Sigmoid colon (tissue), 7 donors: ENCODE data around the gene TBXT. TPM values are rescaled to one million over a fixed set of nuclear protein-coding genes. Genes with fewer than 3 reads are reported as not detected.

Experiments used
- DNase-seq: peaks from one replicate; pipeline ENCODE4 v3.0.0-alpha.2; 2019
- H3K27ac ChIP-seq, 4 donors: fragments of 200-600 bp; sonication (generic); one replicate each; pipeline ENCODE4 v1.5.1; 2016 to 2019; ENCODE audit warnings: mild to moderate bottlenecking in 1 of 4
- H3K27me3 ChIP-seq, 3 donors: fragments of 200-600 bp; sonication (generic); one replicate each; pipeline ENCODE4 v1.5.1; 2019; ENCODE audit warnings: mild to moderate bottlenecking in 1 of 3
- H3K36me3 ChIP-seq, 4 donors: fragments of 200-600 bp; sonication (generic); one replicate each; pipeline ENCODE4 v1.5.1; 2016 to 2019
- H3K4me1 ChIP-seq, 4 donors: fragments of 200-600 bp; sonication (generic); one replicate each; pipeline ENCODE4 v1.5.1; 2017 to 2019
- H3K4me3 ChIP-seq, 4 donors: fragments of 200-600 bp; sonication (generic); one replicate each; pipeline ENCODE4 v1.5.1; 2017 to 2019; ENCODE audit warnings: mild to moderate bottlenecking in 2 of 4, moderate library complexity in 1 of 4
- H3K9me3 ChIP-seq, 4 donors: fragments of 200-600 bp in 3 of 4; sonication (generic) in 3 of 4; one replicate each; pipeline versions ENCODE4 v1.5.1 to v1.6.1; 2013 to 2019
- EP300 ChIP-seq, 4 donors: sonication (generic); formaldehyde crosslinking; IDR thresholded peaks; one replicate each; pipeline ENCODE4 v1.6.1; 2017; ENCODE audit warnings: antibody characterized with exemption in 4 of 4
- POLR2A ChIP-seq, 2 donors: fragments of 450-650 bp; IDR thresholded peaks; one replicate each; pipeline ENCODE4 v1.6.1; 2016; ENCODE audit warnings: antibody characterized with exemption in 2 of 2, mild to moderate bottlenecking in 2 of 2, moderate library complexity in 2 of 2
- POLR2AphosphoS5 ChIP-seq, 4 donors: sonication (generic); formaldehyde crosslinking; IDR thresholded peaks; one replicate each; pipeline ENCODE4 v1.6.1; 2017; ENCODE audit warnings: antibody characterized with exemption in 4 of 4
- WGBS, 2 donors: extraction: QIAGEN DNeasy Blood & Tissue Kit; methylation state at CpG; one replicate each; pipeline ENCODE4 v1.1.7; 2013; 5-methylcytosine and 5-hydroxymethylcytosine counted together
- intact Hi-C: fragments of 100-400 bp; cut with DNase I; formaldehyde crosslinking; loops from one replicate; pipeline ENCODE4 v1.15.1; 2023
- polyA plus RNA-seq, 3 donors: library from polyadenylated mRNA; stranded (reverse); fragments of 200-250 nt; gene quantifications; one replicate each; pipeline ENCODE4 v1.2.3, GENCODE V29; 2013
- total RNA-seq, 4 donors: library from RNA; depleted of rRNA; stranded (reverse); fragments of >200 nt; gene quantifications; one replicate each; pipeline ENCODE4 v1.1.0, GENCODE V29; 2016
- TF ChIP-seq, protein P1 (sequence below), 4 experiments: fragments of 450-650 bp in 3 of 4; fragments of 200-600 bp in 1 of 4; IDR thresholded peaks; one replicate each; pipeline ENCODE4 v1.5.1; 2016 to 2019; ENCODE audit warnings: antibody characterized with exemption in 4 of 4, mild to moderate bottlenecking in 3 of 4, moderate library complexity in 2 of 4
- donor health status: healthy with polysubstance abuse.
- donor health status: Bipolar disorder and iron deficiency.
- donor health status: healthy.

Gene TBXT
- total and polyA plus RNA-seq, 7 donors: not detected

DNA sequence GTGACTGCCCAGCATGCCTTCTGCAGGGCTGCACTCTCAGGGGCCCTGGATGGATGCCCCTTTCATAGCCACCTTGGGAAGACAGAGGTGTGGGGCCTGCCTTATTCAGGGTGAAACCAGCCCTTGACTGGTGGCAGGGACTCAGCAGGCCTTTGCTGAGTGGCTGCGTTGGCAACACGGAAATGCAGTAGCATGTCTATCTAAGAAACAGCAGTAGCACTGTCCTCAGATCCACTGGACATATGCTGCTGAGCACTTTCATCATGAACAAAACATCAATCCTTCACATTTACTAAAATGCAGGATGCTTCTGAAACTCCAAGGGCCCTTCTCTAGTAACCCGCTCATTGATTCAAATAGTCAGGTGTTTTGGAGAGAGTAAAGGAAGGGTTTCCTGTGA lies 4.9 kb upstream of the TBXT start:
- H3K36me3 ChIP-seq: no peaks in the 10 kb centered on the region
- TF ChIP-seq POLR2A (IDR thresholded peaks at IDR 0.05) (no peak), POLR2AphosphoS5 (IDR thresholded peaks at IDR 0.05) (no peak), EP300 (IDR thresholded peaks at IDR 0.05) (no peak)
- TF ChIP-seq, protein P1, sequence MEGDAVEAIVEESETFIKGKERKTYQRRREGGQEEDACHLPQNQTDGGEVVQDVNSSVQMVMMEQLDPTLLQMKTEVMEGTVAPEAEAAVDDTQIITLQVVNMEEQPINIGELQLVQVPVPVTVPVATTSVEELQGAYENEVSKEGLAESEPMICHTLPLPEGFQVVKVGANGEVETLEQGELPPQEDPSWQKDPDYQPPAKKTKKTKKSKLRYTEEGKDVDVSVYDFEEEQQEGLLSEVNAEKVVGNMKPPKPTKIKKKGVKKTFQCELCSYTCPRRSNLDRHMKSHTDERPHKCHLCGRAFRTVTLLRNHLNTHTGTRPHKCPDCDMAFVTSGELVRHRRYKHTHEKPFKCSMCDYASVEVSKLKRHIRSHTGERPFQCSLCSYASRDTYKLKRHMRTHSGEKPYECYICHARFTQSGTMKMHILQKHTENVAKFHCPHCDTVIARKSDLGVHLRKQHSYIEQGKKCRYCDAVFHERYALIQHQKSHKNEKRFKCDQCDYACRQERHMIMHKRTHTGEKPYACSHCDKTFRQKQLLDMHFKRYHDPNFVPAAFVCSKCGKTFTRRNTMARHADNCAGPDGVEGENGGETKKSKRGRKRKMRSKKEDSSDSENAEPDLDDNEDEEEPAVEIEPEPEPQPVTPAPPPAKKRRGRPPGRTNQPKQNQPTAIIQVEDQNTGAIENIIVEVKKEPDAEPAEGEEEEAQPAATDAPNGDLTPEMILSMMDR (IDR thresholded peaks at IDR 0.05): no peak
- intact Hi-C loops: no loop called here
- H3K4me3 ChIP-seq: no peak overlapping the region
- no peaks in the 10 kb centered on the region for H3K9me3 ChIP-seq
- H3K27me3 ChIP-seq: peaks cover 17 to 61% (median 40%) of the 10 kb centered on the region in 3 donors
- WGBS, 2 donors: 91 to 96% methylated on average over 3 of the region's 3 CpGs
- DNase-seq: no peak
- no peak overlapping the region for H3K27ac ChIP-seq
- peaks cover 0 to 21% (median 17%) of the 10 kb centered on the region in 4 donors for H3K4me1 ChIP-seq

DNA sequence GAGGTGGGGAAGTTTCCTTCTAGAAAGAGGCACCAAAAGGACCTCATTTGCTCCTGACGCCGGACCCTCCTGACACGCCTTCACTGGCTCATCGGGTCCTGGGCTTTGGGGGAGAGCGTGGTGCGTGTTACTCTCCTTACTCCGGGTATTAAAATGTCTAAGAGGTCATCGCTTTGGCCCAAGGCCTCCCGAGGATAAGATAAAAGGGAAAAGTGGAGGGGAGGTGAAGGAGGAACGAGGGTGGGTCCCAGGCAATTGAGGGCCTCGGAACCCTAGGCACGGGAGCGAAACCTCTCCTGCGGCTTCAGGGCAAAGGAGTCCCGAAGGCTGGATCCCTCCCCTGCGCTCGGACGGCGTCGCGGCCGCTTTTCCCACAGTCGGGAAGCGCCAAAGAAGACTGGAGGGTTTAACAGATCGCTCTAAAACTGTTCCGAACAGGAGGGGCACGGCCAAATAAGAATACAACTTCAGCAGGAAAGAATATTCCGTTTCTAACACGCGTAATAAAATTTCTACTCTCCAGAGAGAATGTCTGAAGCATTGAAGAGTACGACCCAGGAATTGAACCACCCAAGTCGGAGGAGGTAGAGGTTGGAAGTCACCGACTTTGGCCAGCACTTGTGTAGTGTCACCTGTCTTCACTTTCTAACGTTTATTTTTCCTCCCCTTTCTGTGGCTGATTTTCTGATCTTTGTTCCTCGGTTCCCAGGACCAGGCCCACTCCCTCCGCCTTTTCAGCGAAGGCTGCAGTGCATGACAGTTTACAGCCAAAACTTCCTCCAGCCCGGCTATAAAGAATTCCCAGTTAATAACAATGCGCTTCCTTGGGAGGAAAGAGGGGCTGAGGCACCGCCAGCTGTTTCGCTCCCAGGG lies 2.1 kb upstream of the TBXT start:
- TF ChIP-seq EP300 (IDR thresholded peaks at IDR 0.05) (no peak), POLR2AphosphoS5 (IDR thresholded peaks at IDR 0.05) (no peak), POLR2A (IDR thresholded peaks at IDR 0.05) (no peak)
- TF ChIP-seq, protein P1 (IDR thresholded peaks at IDR 0.05): no peak
- H3K27me3 ChIP-seq: peaks cover 32 to 88% (median 63%) of the 10 kb centered on the region in 3 donors
- H3K36me3 ChIP-seq: no peaks in the 10 kb centered on the region
- no peak for DNase-seq
- no peak overlapping the region for H3K4me3 ChIP-seq
- H3K4me1 ChIP-seq: peaks cover 0 to 36% (median 28%) of the 10 kb centered on the region in 4 donors
- no peaks in the 10 kb centered on the region for H3K9me3 ChIP-seq
- intact Hi-C loops: no loop called here
- no peak overlapping the region for H3K27ac ChIP-seq
- WGBS, 2 donors: 16 to 20% methylated on average over 41 of the region's 41 CpGs

DNA sequence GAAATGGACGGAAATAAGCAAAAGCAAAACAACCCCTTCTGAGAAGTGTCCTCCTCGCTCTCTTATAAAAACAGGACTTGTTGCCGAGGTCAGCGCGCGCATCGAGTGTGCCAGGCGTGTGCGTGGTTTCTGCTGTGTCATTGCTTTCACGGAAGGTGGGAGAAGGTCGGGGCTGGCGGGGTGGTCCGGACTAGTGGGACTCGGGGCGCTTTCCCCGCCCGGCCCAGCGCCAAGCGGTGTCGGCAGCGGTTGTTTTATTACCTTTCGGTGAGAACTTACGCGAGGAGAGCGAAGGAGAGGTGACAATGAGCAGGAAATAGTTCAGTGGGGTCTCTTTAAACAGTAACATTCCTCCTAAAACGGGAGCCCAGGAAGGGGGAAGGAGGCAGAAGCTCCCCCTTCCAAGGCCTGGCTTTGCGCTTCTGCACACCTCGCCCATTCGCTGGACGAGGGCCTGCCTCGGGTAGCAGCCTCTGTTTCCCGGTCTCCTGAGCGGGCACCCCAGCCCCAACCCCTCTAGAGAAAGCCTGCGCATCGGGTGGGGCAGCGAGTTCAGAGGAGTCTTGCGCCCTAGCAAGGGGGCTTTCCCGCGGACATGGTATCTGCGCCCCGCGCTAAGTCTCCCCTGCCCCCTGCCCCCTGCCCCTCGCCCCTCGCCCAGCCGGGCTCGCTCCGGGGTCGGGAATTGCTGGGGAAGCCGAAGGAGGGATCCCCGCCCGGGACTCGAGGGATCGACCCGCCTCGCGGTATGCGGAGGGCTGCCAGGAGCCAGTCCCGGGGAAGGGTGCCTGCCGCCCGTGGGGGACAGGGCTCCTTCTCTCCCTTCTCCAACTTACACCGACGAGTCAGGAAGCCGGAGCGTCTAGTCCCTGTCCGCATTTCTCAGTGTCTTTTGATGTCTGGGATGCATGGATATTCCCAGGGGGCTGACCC lies 1.2 kb upstream of the TBXT start:
- intact Hi-C loops: no loop called here
- Histone ChIP-seq H3K4me3 (peak overlapping the region in 3 of 4 donors; percentile 12 to 40 (median 35)), H3K9me3 (no peaks in the 10 kb centered on the region), H3K36me3 (no peaks in the 10 kb centered on the region), H3K27ac (no peak overlapping the region), H3K4me1 (peaks cover 0 to 36% (median 28%) of the 10 kb centered on the region in 4 donors), H3K27me3 (peaks cover 32 to 96% (median 63%) of the 10 kb centered on the region in 3 donors)
- 3 to 5% methylated on average over 65 of the region's 65 CpGs for WGBS, 2 donors
- no peak for DNase-seq
- TF ChIP-seq EP300 (IDR thresholded peaks at IDR 0.05) (no peak), POLR2AphosphoS5 (IDR thresholded peaks at IDR 0.05) (no peak), POLR2A (IDR thresholded peaks at IDR 0.05) (no peak)
- TF ChIP-seq, protein P1 (IDR thresholded peaks at IDR 0.05): no peak

DNA sequence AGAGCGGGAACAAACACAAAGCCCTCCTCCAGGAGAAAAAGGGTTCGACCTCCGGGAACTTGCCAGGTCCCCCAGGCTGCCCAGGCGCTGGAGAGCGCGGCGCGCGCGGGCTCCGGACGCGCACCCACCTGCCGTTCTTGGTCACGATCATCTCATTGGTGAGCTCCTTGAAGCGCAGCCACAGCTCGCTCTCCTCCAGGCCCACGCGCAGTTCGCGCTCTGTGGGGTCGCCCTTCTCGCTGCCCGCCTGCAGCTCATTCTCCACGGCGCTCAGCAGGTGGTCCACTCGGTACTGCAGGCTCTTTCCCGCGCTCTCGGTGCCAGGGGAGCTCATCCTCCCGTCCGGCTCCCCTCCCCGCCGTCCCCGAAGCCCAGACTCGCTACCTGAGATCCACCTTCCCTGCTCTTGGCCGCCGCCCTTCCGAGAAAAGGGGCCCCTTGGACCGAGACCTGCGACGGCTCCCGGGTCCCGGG lies 356 bp downstream of the TBXT start:
- peak overlapping the region in 2 of 4 donors; percentile 35 to 40 for H3K4me3 ChIP-seq
- intact Hi-C loops: no loop called here

More for the DNA sequence above, 356 bp downstream of the TBXT start:
- H3K27me3 ChIP-seq: peaks cover 32 to 94% (median 63%) of the 10 kb centered on the region in 3 donors
- peaks cover 0 to 36% (median 28%) of the 10 kb centered on the region in 4 donors for H3K4me1 ChIP-seq
- 2 to 8% methylated on average over 44 of the region's 44 CpGs for WGBS, 2 donors
- no peak for DNase-seq
- H3K36me3 ChIP-seq: no peaks in the 10 kb centered on the region
- no peaks in the 10 kb centered on the region for H3K9me3 ChIP-seq
- TF ChIP-seq EP300 (IDR thresholded peaks at IDR 0.05) (no peak), POLR2AphosphoS5 (IDR thresholded peaks at IDR 0.05) (no peak), POLR2A (IDR thresholded peaks at IDR 0.05) (no peak)
- TF ChIP-seq, protein P1 (IDR thresholded peaks at IDR 0.05): no peak
- H3K27ac ChIP-seq: no peak overlapping the region
